Body of pancreas (tissue), 4 donors: ENCODE results near the gene MOV10L1.

Experiments
- CTCF ChIP-seq, 7 experiments: fragments of 450-650 bp in 4 of 7; fragments of 200-600 bp in 3 of 7; sonication (generic) in 3 of 7; IDR thresholded peaks; one replicate each; pipeline ENCODE4 v1.5.1; 2016 to 2019; ENCODE audit warnings: antibody characterized with exemption in 7 of 7
- POLR2A ChIP-seq, 3 donors: fragments of 450-650 bp; IDR thresholded peaks; one replicate each; pipeline ENCODE4 v1.6.1; 2016; ENCODE audit warnings: antibody characterized with exemption in 3 of 3, mild to moderate bottlenecking in 2 of 3

DNA sequence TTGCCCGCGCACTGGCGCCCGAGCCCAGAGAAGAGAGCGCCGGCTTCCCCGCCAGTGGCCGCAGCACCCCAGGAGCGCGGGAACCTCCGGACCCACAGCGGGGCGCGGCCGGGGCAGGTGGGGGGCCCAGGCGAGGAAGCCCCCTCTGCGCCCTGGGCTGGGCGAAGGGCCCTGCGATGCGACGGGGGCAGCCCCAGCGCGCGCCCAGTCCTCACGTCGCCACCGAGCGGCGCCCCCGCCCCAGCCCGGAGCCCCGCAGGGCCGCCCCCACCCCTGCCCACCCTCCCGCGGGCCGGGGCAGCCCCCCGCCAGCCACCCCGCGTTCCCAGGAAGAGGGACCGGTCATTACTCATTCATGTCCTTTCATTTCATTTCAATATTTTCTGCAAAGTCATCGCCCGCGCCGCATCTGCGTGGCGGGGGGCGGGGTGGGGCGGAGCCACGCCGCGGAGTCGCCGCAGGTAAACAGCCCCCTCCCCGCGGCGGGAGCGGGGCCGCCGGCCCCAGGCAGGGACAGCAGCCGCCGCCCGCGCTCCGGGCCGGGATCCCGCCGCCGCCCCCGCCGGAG is 80.1 kb downstream of the MOV10L1 start:
- TF ChIP-seq CTCF (IDR thresholded peaks at IDR 0.05) (no peak), POLR2A (IDR thresholded peaks at IDR 0.05) (no peak)
